WTC11 (cell line): Measurements from ENCODE around the gene NAP1L5.

Experiments used
- CTCF ChIP-seq: fragments of 200-600 bp; IDR thresholded peaks from 2 replicates; pipeline ENCODE4 v1.8.0; 2022; ENCODE audit warnings: antibody characterized with exemption
- NR2C2 ChIP-seq: sonication (generic); formaldehyde crosslinking; IDR thresholded peaks from 2 replicates; pipeline ENCODE4 v1.8.0; 2022; ENCODE audit warnings: mild to moderate bottlenecking, missing genetic modification reagents

DNA sequence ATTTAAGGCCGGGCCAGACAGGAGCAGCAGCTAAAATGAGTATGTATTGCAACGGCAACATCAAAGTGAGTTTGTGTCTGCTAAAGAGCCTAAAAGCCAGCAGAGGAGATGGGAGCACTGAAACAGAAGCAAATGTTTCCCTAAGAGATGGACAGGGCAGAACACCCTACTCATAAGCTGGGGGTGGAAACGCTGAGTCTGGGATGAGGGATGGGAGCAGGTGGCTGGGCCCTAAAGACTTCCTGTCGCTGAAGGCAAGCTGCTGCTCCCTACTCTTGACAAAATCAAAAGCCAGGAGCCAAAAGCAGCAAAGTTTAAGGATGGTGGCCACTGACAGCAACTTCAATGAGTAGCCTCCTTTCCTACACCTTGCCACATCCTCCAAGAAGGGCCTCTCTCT, 40.6 kb upstream of the NAP1L5 start:
- TF ChIP-seq CTCF (no peak), NR2C2 (CRISPR knock-in tag) (no peak)
